Thoracic aorta (tissue), 2 donors: ENCODE results near the gene TEDC1. TPM values are rescaled to one million over a fixed set of nuclear protein-coding genes. Genes with fewer than 3 reads are reported as not detected.

Source experiments
- ATAC-seq: fragments of 150-250 bp; one replicate; pipeline ENCODE4 v1.8.0; 2017; ENCODE audit warnings: low read depth; ENCODE audit not compliant: insufficient number of reproducible peaks, low FRiP score
- DNase-seq: peaks from one replicate; pipeline ENCODE4 v3.0.0-alpha.2; 2020; ENCODE audit warnings: low spot score
- H3K27ac ChIP-seq, 2 donors: fragments of 200-600 bp; sonication (generic); 1 replicate in 1 of 2; 2 replicates in 1 of 2; pipeline ENCODE4 v1.5.1; 2016; ENCODE audit warnings: mild to moderate bottlenecking in 2 of 2, moderate library complexity in 2 of 2
- H3K27me3 ChIP-seq: fragments of 200-600 bp; sonication (generic); replicated peaks from 2 replicates; pipeline ENCODE4 v1.6.0; 2016; ENCODE audit warnings: mild to moderate bottlenecking; ENCODE audit not compliant: insufficient read depth
- H3K36me3 ChIP-seq: fragments of 200-600 bp; sonication (generic); one replicate; pipeline ENCODE4 v1.5.1; 2016
- H3K4me1 ChIP-seq, 2 donors: fragments of 200-600 bp; sonication (generic); 1 replicate in 1 of 2; 2 replicates in 1 of 2; pipeline versions ENCODE4 v1.5.1 to v1.6.0; 2016; ENCODE audit warnings: low read depth in 2 of 2, mild to moderate bottlenecking in 1 of 2; ENCODE audit not compliant: control insufficient read depth in 1 of 2
- H3K4me3 ChIP-seq: fragments of 200-600 bp; sonication (generic); 2 replicates; pipeline ENCODE4 v1.5.1; 2016; ENCODE audit warnings: mild to moderate bottlenecking
- H3K9me3 ChIP-seq: fragments of 200-600 bp; sonication (generic); 2 replicates; pipeline ENCODE4 v1.5.1; 2016
- CTCF ChIP-seq: fragments of 200-600 bp; sonication (generic); IDR thresholded peaks from one replicate; pipeline ENCODE4 v1.5.1; 2019; ENCODE audit warnings: antibody characterized with exemption
- total RNA-seq, 2 donors: library from RNA; depleted of rRNA; stranded (reverse); fragments of >200 nt; gene quantifications; one replicate each; pipeline versions ENCODE4 v1.1.0 to v1.2.3, GENCODE V29; 2016

Gene TEDC1
- total RNA-seq, 2 donors from 2014 or later = 7.8 to 42.1 TPM

DNA sequence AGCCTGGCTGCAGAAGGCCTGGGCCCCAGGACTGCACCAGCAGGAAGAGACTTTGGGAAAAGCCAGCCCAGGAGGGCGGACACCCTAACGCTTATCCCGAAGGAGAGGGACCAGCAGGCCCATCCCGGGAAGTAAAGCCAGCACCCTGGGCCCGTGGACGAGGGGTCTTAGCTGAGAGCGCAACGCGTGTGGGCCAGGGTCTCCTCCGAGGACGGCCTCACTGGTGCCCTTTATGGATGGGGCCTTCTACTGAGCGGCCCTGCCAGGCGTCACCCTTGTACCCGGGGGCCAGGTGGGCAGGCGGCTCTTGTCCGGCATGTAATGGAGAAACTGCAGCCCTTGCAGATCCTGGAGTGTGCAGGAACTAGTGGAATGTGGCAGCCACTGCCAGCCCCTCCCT lies 14.1 kb downstream of the TEDC1 start:
- Histone ChIP-seq H3K9me3 (no peaks in the 10 kb centered on the region), H3K4me3 (no peak overlapping the region), H3K27me3 (no peaks in the 10 kb centered on the region), H3K27ac (no peak overlapping the region), H3K4me1 (no peaks in the 10 kb centered on the region), H3K36me3 (no peaks in the 10 kb centered on the region)
- DNase-seq (no peak), ATAC-seq (no peak)
- TF ChIP-seq CTCF = no peak

- no peak for ATAC-seq
- no peak overlapping the region for H3K4me3 ChIP-seq
- no peak for DNase-seq
- no peaks in the 10 kb centered on the region for H3K36me3 ChIP-seq
- no peaks in the 10 kb centered on the region for H3K9me3 ChIP-seq
- no peaks in the 10 kb centered on the region for H3K27me3 ChIP-seq
- no peak overlapping the region for H3K27ac ChIP-seq
- H3K4me1 ChIP-seq = no peaks in the 10 kb centered on the region
- no peak for TF ChIP-seq CTCF
These were observed 16.2 kb downstream of the TEDC1 start for GRCh38 chr14:105507247-105507646.

GRCh38 chr14:105508069-105508468 lies 17.0 kb downstream of the TEDC1 start:
- TF ChIP-seq CTCF = no peak
- ATAC-seq (no peak), DNase-seq (no peak)
- Histone ChIP-seq H3K36me3 (no peaks in the 10 kb centered on the region), H3K4me3 (no peak overlapping the region), H3K27ac (no peak overlapping the region), H3K4me1 (no peaks in the 10 kb centered on the region), H3K27me3 (no peaks in the 10 kb centered on the region), H3K9me3 (no peaks in the 10 kb centered on the region)

GRCh38 chr14:105508601-105509000 lies 17.6 kb downstream of the TEDC1 start:
- ATAC-seq (no peak), DNase-seq (no peak)
- H3K9me3 ChIP-seq = no peaks in the 10 kb centered on the region
- no peaks in the 10 kb centered on the region for H3K4me1 ChIP-seq
- TF ChIP-seq CTCF = no peak
- no peaks in the 10 kb centered on the region for H3K27me3 ChIP-seq
- H3K4me3 ChIP-seq = no peak overlapping the region
- no peaks in the 10 kb centered on the region for H3K36me3 ChIP-seq
- no peak overlapping the region for H3K27ac ChIP-seq

DNA sequence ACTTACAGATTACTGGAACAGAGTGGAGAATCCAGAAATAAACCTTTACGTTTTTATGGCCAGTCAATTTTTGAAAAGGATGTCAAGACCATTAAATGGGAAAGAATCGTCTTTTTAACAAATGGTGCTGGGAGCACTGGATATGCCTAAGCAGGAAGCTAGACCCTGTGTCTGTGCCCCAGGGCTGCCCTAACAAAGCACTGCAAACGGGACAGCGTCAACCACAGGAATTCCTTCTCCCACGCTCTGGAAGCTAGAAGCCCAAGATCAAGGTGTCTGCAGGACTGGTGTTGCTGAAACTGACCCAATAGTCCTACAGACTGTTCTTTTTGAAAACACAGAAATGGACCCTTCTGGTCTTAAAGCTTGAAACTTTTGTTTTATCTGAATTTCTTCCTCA lies 26.1 kb downstream of the TEDC1 start:
- DNase-seq (no peak), ATAC-seq (no peak)

More for the DNA sequence above, 26.1 kb downstream of the TEDC1 start:
- H3K27me3 ChIP-seq = no peaks in the 10 kb centered on the region
- H3K36me3 ChIP-seq = no peaks in the 10 kb centered on the region
- no peaks in the 10 kb centered on the region for H3K4me1 ChIP-seq
- H3K4me3 ChIP-seq = no peak overlapping the region
- no peak overlapping the region for H3K27ac ChIP-seq
- TF ChIP-seq CTCF = no peak
- H3K9me3 ChIP-seq = no peaks in the 10 kb centered on the region
